SH-SY5Y (cell line): ENCODE data around the gene TENT4B.

Experiments
- GATA2 ChIP-seq: IDR thresholded peaks from 2 replicates; pipeline ENCODE4 v1.6.1; 2011; ENCODE audit warnings: mild to moderate bottlenecking, low read depth, low read length
- GATA3 ChIP-seq: IDR thresholded peaks from 2 replicates; pipeline ENCODE4 v1.6.1; 2011; ENCODE audit warnings: low read depth, mild to moderate bottlenecking, low read length, moderate library complexity

DNA sequence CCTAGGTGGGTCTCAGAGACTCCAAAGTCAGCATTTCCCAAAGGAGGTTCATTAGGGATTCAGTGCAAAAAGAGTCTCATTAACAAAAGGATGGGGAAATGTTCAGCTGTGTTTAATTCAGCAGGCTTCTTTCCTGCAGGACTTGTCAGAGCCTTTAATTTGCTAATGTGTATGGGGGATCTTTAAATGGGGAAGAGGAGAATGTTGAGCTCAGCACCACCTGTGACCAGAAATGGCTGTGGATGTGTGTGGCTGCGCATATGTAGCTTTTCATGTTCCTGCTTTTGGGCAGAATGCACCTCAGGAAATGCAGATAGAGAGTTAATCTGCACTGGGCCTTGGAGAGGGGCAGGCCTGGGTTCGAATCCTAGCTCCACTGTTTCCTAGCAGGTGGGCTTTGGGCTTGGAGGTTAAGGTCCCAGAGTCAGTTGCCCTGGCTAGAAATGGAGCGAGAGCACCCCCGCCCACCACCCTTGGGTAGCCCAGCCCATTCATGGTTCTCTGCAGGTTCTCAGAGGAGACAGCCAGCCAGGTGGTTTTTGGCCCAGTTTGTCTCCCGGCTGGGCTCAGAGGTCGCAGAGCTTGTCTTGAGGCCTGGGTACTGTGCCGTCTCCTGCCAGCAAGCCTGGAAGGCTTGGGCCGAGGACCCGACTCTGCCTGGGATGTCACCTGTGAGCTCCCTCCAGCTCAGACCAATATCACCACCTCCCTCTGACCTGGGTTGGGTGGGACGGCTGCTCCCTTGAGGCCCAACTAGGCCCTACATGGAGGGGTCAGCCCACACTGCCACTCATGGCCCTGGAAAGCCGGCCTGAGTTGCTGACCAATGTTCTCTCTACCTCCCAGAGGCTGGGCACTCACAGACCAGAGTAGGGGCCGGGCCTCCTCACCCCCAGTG lies 122.6 kb downstream of the TENT4B start:
- no peak for TF ChIP-seq GATA3
- TF ChIP-seq GATA2 = no peak
